NB4 (cell line): ENCODE results near the gene PLEKHA6.
A peak's percentile ranks its signal among the peaks of the same experiment; 100 is the strongest.

Source experiments
- DNase-seq: peaks from one replicate; pipeline ENCODE4 v3.0.0; 2010; ENCODE audit warnings: low read depth
- H3K4me3 ChIP-seq: one replicate; pipeline ENCODE4 v1.5.1; 2011; ENCODE audit warnings: mild to moderate bottlenecking, low read depth, low read length, moderate library complexity
- MYC ChIP-seq: IDR thresholded peaks from 2 replicates; pipeline ENCODE4 v1.6.1; 2011; ENCODE audit warnings: low read depth, low read length
- POLR2A ChIP-seq: IDR thresholded peaks from 2 replicates; pipeline ENCODE4 v1.6.1; 2011; ENCODE audit warnings: mild to moderate bottlenecking; ENCODE audit not compliant: insufficient read length; ENCODE audit errors: extremely low read depth
- TF ChIP-seq, protein P1 (sequence below): IDR thresholded peaks from one replicate; pipeline ENCODE4 v1.5.1; 2012; ENCODE audit warnings: low read depth, low read length
- TF ChIP-seq, protein P2 (sequence below): IDR thresholded peaks from 2 replicates; pipeline ENCODE4 v1.6.1; 2011; ENCODE audit warnings: low read depth, low read length

Gene PLEKHA6

DNA sequence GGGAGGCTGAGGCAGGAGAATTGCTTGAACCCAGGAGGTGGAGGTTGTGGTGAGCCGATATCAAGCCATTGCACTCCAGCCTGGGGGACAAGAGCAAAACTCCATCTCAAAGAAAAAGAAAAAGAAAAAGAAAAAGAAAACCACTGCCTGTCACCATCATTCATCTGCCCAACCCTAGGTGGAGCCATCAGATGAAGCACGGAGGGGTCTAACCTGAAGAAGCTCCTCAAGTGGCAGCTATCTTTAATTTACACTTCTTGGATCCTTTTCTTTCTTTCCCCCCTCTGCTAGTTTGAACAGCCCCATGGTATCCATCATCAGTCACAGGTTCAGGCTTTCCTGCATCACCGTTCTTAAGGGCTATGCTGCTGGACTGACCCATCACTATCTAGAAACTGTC is 57.0 kb downstream of the PLEKHA6 start:
- TF ChIP-seq, protein P1, sequence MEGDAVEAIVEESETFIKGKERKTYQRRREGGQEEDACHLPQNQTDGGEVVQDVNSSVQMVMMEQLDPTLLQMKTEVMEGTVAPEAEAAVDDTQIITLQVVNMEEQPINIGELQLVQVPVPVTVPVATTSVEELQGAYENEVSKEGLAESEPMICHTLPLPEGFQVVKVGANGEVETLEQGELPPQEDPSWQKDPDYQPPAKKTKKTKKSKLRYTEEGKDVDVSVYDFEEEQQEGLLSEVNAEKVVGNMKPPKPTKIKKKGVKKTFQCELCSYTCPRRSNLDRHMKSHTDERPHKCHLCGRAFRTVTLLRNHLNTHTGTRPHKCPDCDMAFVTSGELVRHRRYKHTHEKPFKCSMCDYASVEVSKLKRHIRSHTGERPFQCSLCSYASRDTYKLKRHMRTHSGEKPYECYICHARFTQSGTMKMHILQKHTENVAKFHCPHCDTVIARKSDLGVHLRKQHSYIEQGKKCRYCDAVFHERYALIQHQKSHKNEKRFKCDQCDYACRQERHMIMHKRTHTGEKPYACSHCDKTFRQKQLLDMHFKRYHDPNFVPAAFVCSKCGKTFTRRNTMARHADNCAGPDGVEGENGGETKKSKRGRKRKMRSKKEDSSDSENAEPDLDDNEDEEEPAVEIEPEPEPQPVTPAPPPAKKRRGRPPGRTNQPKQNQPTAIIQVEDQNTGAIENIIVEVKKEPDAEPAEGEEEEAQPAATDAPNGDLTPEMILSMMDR, result no peak
- TF ChIP-seq, protein P2, sequence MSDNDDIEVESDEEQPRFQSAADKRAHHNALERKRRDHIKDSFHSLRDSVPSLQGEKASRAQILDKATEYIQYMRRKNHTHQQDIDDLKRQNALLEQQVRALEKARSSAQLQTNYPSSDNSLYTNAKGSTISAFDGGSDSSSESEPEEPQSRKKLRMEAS, result no peak
- TF ChIP-seq MYC (no peak), POLR2A (no peak)
- H3K4me3 ChIP-seq, result no peak overlapping the region
- DNase-seq, result no peak

DNA sequence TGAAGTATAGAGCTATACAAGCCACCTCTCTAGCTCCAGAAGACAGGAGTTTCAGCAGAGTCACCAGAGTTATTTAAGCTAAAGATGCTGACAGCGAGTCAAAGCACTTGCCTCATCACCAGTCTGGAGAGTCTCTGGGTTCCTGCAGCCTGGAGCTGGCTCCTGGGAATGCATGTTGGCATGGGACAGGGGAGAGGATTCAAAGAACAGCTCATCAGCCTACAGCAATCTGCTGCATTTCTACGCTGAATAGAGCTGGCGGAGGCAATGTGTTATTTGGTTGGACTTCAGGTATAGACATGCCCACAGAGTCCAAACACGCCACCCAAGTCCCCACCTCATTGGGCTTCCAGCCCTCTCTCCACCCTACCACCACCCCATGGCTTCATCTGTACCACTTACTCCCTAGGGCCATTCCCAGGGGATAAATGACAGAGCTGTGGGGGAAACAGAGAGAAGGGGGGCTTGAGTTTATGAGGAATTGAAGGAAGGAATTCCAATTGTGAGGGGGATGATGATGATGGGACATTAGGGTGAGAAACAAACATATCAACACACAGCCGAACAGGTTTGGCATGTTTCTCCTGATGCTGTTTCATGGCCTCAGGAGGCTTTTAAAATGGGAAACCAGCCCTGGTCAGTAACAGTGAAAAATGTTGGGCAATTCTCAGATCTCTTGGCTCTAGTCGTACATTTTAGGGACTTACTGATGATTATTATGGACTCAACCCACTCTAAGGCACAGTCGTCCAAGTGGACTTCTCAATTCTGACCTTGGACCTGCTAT is 58.4 kb downstream of the PLEKHA6 start:
- TF ChIP-seq MYC, result no peak
- TF ChIP-seq, protein P1, result no peak
- TF ChIP-seq, protein P2, result no peak
- TF ChIP-seq POLR2A, result no peak
- DNase-seq, result no peak
- H3K4me3 ChIP-seq, result no peak overlapping the region

DNA sequence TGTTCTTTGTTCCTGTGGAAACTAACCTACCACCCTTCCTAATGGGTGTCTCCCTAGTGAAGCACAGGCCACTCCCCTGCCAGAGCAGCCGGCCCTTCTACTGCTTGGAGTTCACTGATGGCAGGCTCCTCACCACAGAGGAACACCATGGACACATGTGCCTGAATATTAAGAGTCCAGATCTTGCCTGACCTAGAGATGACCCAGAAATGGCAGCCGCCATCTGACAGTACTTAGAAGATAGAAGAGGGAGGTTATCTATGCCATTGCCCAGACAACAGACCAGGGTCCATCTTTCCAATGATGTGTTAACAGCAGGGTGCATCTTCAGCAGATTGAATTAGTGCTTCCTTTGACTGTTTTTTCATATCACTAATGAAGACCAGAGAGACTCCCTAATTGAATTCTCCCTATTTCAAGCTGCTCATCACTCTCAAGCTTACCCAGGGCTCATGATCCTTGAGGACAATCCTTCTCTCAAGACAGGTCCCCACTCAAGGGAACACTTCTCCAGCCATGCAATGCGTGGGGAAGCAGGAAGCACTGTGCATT is 59.8 kb downstream of the PLEKHA6 start:
- no peak for DNase-seq
- no peak overlapping the region for H3K4me3 ChIP-seq
- TF ChIP-seq, protein P2, result no peak
- TF ChIP-seq, protein P1, result no peak
- TF ChIP-seq MYC (no peak), POLR2A (no peak)

DNA sequence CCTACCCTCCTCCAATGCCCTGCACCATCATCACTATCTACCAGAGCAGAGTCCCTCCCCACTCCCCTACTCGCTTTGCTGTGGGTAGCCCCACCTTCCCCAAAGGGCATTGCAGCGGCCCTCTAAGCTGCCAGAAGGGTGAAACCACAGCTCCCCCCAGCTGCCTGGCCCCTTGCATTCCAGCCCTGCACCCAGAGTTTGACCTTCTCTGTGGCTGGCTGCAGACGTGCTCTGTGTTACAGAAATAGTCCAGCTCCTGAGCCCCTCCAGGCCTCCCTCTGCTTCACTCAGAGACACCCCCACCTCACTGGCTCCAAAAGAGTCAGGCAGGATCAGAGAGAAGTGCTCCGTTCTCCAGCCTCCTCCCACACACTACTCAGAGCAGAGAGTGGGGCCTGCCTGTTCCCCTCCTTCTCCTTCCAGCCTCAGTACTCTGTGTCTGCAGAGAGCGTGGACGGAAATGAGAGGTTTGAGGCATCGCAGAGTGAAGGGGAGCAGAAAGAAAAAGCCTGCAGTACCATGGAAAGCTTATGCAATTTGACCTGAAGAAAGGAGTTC is 63.2 kb downstream of the PLEKHA6 start:
- TF ChIP-seq, protein P1, result no peak
- TF ChIP-seq, protein P2, result no peak
- TF ChIP-seq MYC (no peak), POLR2A (no peak)
- peak; percentile 45 for DNase-seq
- H3K4me3 ChIP-seq, result no peak overlapping the region

DNA sequence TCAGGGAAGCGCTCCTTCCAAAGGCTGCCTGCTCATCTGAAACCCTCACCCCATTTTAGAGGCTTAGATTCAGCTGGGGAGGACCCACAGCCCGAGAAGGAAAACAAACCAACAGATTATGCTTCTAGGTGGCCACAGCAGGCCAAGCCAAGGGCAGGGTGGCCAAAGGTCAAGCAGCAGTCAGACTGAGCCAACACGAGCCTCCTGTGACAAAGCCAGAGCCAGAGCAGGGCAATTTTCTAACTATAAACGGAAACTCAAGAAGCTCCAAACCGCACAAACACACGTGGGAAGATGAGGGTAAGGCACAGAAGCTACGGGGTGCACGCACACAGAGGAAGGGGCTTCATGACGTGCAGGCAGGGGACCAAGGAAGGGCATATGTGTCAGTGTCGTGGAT is 64.1 kb downstream of the PLEKHA6 start:
- TF ChIP-seq, protein P1, result no peak
- TF ChIP-seq, protein P2, result no peak
- TF ChIP-seq MYC, result no peak
- TF ChIP-seq POLR2A, result no peak
- DNase-seq, result no peak
- no peak overlapping the region for H3K4me3 ChIP-seq
